GM13976 (cell line): ENCODE results near the gene RSPRY1.

Source experiments
- DNase-seq: peaks from one replicate; pipeline ENCODE4 v3.0.0; 2012; ENCODE audit warnings: low spot score
- CTCF ChIP-seq: IDR thresholded peaks from 2 replicates; pipeline ENCODE4 v1.5.1; 2012; ENCODE audit warnings: borderline replicate concordance, mild to moderate bottlenecking; ENCODE audit not compliant: insufficient read depth; ENCODE audit errors: extremely low read depth, missing control alignments, control extremely low read depth
- in situ Hi-C: fragments of 300-500 bp; cut with MboI; formaldehyde crosslinking; loops from one replicate; pipeline ENCODE4 v1.12.0; 2022; ENCODE audit warnings: low sequenced_read_pairs, mixed read lengths, inconsistent platforms; ENCODE audit not compliant: unreplicated experiment

The RSPRY1 gene

GRCh38 chr16:57185945-57186871 is at the start of gene RSPRY1, which contains the start of gene PSME3IP1:
Gene RSPRY1 (plus strand): TSS chr16:57186329. CDS start chr16:57204659, 18,330 bp downstream.
Gene PSME3IP1 (minus strand): TSS chr16:57186039. CDS start chr16:57173854, 12,185 bp downstream.
- in situ Hi-C loops: no loop called here
- DNase-seq: peak; percentile 100
- TF ChIP-seq CTCF: no peak

- in situ Hi-C loops: no loop called here
- DNase-seq: no peak
- TF ChIP-seq CTCF: no peak
Measured at GRCh38 chr16:57137043-57137442, 49.1 kb upstream of the RSPRY1 start.

GRCh38 chr16:57137566-57138273 is 48.4 kb upstream of the RSPRY1 start:
- TF ChIP-seq CTCF: no peak
- in situ Hi-C loops: no loop called here
- DNase-seq: no peak

- in situ Hi-C loops: no loop called here
- DNase-seq: no peak
- no peak for TF ChIP-seq CTCF
Measured at GRCh38 chr16:57138281-57138935, 47.7 kb upstream of the RSPRY1 start.

GRCh38 chr16:57140931-57141668 is 45.0 kb upstream of the RSPRY1 start:
- DNase-seq: no peak
- in situ Hi-C loops: no loop called here
- TF ChIP-seq CTCF: no peak
